Left cardiac atrium (tissue), 4 donors: Measurements from ENCODE around the gene CACNG8. TPM values are rescaled to one million over a fixed set of nuclear protein-coding genes. Genes with fewer than 3 reads are reported as not detected.

ENCODE experiments used
- ATAC-seq, 2 donors: fragments of 200-7000 bp; cut with Tn5 transposase; one replicate each; pipeline ENCODE4 v1.9.1; 2020; ENCODE audit warnings: mild to moderate bottlenecking in 2 of 2, moderate library complexity in 2 of 2
- DNase-seq: peaks from one replicate; pipeline ENCODE4 v3.0.0-alpha.2; 2020
- intact Hi-C, 2 donors: fragments of 100-400 bp; cut with DNase I; formaldehyde crosslinking; loops; one replicate each; pipeline versions ENCODE4 v1.14.1 to v1.15.1; 2022 to 2023
- total RNA-seq, 2 donors: library from RNA; stranded (reverse); fragmentation: NEBNext Ultra II Directional; extraction: Animal tissue kit (Norgen Biotek cat#: 25700); gene quantifications; one replicate each; pipeline ENCODE4 v1.2.1, GENCODE V29; 2021
- donor health status: DM: no; HTN: yes; CAD: no.
- donor health status: DM: no; HTN: yes; CAD: no; lungs with severe emphysema.
- donor health status: DM: yes; HTN: yes; CAD: no.
- donor health status: Dilated cardiomyopathy.

Gene CACNG8
- total RNA-seq, 2 donors from 2014 or later = 0.06 to 0.29 TPM

DNA sequence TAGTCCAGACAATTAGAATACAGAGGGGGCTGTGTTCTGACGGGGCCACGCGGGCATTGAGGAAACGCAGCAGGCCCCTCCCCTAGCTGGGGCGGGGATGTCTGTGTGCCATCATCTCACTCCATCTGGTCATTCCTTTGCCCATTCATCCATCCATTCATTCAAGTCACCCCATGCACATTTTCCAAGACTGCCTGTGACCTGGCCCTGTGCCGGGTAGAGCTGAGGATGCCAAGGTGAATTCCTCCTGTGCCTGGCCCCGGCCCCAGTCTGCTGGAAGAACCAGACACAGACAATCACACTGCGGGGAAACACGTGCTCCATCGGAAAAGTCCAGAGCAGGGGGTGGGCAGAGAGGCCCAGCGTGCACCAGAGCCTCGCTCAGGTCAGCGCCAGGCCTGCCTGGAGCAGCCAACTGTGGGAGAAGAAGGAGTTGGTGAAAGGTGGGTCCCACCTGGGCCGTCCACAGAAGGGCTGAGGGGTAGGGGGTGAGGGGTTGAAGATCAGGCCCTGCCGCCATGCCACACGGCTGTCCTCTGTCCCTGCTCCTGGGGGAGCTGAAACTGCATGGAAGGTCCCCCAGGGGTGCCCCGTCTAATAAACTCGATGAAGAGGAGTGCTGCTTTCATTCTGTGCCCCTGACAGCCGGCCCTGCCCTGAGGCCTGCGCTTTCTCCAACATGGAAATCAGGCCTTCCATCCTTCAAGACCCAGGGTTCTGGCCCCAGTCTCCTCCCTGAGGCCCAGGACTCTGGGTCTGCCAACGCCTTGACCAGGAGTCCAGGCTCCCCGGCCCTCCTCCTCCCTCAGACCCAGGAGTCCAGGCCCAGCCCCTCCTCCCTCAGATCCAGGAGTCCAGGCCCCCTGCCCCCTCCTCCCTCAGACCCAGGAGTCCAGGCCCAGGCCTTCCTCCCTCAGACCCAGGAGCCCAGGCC is 27.1 kb downstream of the CACNG8 start:
- intact Hi-C loops = no loop called here
- ATAC-seq = peak; percentile 13 to 53
- DNase-seq = peak; percentile 65

DNA sequence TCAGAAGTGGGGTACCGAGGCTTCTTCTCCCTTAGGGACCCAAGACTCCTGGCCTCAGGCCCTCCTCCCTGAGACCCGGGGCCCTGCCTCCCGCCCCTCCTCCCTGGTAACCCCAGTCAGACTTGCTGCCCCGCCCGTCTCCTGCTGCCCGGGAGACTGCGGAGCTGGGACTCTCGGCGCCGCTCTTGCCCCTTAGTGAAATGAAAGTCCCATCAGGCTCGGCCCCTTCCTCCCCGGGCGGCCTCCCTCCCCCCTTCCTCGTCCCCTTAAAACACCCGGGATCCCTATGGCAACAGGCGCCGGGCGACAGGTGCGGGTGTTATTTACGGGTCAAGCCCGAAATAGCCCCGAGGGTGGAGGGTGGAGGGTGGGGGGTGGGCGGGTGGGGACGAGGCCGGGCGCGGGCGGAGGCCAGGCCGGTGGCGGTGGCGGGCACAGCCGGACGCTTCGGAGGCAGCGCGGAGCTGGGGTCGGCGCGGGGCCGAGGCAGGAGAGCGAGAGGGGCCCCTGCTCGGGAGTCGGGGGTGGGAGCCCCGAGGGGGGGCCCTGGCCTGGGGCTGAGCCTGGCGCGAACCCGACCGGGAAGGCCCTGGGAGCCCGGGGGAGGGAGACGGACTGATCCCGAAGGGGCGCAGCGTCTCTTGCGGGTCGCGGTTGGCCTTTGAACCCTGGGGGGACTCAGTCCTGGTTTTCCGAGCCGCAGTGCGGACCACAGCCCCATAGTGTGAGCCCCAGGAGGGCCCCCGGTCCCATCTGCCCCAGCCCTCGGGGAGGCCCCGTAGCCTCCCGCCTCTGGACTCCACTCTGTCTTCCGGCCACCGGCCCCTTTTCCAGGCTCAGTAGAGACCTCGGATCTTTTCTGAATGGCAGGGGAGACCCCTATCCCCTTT is 28.7 kb downstream of the CACNG8 start, which contains the start of gene CACNG6:
Gene CACNG6 (plus strand): TSS at position 414 of the 890 bp plus-strand sequence. CDS start 1,241 bp downstream, outside the sequence.
- peak in 1 of 2 donors; percentile 15 for ATAC-seq
- peak; percentile 46 for DNase-seq
- intact Hi-C loops = no loop called here

DNA sequence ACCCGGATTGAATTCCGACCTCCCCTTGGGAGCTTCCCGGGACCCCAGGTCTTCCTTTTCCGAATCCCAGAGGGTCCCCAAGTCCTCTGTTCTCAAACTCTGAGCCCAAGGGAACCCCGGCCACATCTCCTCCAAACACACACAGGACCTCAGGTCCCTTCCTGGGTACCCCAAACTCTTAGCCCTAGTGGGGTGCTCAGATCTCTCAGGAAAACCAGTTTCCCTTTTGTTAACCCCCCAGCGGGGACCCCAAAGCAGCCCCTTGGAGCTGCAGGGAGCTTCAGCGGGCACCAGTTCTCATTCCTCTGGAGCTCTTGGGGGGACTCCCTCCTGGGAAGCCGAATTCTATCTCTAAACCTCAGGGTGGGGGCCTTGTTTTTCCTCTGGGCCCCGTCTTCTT is 29.5 kb downstream of the CACNG8 start:
- no peak for DNase-seq
- no peak for ATAC-seq
- intact Hi-C loops = no loop called here

DNA sequence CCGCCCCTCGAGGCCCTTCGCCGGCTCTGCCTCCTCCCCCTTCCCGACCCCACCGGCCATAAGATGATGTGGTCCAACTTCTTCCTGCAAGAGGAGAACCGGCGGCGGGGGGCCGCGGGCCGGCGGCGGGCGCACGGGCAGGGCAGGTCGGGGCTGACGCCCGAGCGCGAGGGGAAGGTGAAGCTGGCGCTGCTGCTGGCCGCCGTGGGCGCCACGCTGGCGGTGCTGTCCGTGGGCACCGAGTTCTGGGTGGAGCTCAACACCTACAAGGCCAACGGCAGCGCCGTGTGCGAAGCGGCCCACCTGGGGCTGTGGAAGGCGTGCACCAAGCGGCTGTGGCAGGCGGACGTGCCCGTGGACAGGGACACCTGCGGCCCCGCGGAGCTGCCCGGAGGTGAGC is 30.1 kb downstream of the CACNG8 start:
- intact Hi-C loops = no loop called here
- DNase-seq (no peak), ATAC-seq (no peak)

DNA sequence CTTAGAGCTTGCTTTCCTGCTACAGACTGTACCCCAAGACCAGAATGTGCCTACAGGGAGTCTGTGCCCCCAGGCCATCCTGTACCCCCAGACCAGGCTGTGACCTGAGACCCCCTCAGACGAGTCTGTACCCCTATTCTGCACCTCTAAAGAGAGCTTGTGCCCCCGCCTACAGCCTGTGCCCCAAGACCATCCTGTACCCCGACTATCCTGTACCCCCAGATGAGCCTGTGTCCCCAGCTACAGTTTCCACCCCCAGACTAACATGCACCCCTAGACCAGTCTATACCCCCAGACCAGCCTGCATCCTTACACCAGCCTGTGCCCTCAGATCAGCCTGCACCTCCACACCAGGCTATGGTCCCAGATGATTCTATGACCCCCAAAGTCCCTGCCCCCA is 30.7 kb downstream of the CACNG8 start:
- DNase-seq (no peak), ATAC-seq (no peak)
- intact Hi-C loops = no loop called here

DNA sequence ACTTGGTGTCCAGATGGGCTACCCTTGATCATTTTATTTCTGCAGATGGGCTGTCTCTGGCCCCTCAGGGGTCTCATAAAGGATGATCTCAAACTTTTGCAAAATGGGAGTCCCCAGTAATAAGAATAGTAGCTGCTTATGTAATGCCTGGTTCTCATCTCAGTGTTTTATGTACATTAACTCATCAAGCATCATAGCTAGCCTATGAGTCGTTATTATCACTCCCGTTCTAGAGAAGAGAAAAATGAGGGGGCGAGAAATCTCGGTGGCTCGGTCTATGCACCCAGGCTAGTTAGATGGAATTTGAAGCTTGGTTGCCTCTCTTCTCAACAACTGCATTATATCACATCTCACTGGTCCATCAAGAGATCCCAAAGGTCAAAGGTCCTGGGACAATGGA is 32.1 kb downstream of the CACNG8 start:
- intact Hi-C loops = no loop called here

DNA sequence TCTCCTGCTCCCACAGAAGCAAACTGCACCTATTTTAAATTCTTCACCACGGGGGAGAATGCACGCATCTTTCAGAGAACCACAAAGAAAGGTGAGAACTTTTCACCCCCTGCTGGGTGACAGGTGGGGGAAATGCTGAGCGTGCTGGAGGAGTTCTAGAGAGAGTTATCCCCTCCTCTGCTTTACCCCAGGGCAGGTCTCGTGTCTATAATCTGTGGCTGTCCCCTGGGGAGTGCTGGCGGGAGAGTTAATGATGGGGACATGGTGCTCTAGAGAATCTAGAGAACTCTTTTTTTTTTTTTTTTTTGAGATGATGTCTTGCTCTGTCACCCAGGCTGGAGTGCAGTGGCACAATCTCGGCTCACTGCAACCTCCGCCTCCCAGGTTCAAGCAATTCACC is 35.5 kb downstream of the CACNG8 start:
- ATAC-seq (no peak), DNase-seq (no peak)
- intact Hi-C loops = no loop called here

More for the DNA sequence above, 32.1 kb downstream of the CACNG8 start:
- DNase-seq (no peak), ATAC-seq (no peak)

DNA sequence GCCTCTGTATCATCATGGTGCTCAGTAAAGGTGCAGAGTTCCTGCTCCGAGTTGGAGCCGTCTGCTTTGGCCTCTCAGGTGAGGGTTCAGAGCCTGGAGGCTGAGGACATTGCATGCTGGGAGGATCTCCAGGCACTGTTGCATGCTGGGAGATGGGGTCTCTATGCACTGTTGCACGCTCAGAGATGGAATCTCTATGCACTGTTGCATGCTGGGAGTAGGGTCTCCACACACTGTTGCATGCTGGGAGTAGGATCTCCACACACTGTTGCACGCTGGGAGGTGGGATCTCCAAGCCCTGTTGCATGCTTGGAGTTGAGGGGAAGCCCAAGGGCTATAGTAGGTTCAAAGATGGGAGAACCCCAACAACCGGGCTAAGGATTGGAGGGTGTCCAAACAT is 37.0 kb downstream of the CACNG8 start:
- DNase-seq = no peak
- intact Hi-C loops = no loop called here

DNA sequence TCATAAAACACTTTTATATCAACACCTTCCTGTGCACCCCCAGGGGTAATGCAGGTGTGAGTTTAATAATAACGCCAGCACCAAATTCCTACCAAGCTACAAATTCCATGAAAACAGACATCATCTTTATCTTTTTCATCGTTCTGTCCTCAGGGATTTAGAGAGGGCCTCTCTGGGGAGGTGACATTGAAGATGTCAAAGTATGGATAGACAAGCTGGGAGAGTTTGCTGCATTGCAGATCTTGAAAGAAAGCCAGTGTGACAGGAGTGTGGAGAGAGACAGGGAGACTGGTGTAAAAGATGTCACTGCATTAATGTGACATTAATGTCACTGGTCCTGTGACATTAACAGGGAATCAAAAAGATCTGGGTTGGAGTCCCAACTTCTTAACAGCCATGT is 38.8 kb downstream of the CACNG8 start:
- intact Hi-C loops = no loop called here
- DNase-seq (no peak), ATAC-seq (no peak)

More for the DNA sequence above, 37.0 kb downstream of the CACNG8 start:
- ATAC-seq = no peak

DNA sequence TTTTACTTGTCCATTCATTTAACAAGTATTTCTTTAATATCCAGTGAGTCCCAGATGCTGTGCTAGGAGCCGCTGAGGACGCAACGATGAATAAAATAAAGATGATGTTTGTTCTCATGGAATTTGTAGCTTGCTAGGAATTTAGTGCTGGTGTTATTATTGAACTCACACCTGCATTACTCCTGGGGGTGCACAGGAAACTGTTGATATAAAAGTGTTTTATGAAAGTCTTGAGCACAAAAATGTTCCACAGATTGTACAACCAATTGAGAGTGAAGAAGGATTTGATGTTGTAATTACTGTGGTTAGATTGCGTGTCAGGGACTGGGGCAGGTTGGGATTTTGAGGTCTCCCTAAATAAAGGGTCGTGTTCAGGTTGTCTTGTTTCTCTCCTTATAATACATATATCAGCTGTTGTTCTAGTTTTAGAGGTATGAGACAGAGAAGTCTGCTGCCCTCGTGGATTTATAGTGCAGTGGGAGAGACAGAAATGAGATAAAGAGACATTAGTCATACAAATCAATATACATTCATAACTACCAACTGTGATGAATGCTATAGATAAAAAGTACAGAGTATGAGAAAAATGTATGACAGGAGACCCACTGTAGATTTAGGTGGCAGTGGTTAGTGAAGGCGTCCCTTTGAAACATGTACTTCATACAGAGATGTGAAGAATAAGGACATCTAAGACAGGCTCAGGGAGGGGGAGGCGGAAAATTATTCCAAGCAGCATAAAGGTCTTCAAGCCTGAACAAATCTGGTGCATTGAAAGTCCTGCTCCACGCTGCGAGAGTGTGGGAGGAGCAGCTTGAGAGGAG is 40.0 kb downstream of the CACNG8 start:
- no peak for ATAC-seq
- intact Hi-C loops = no loop called here
- no peak for DNase-seq

DNA sequence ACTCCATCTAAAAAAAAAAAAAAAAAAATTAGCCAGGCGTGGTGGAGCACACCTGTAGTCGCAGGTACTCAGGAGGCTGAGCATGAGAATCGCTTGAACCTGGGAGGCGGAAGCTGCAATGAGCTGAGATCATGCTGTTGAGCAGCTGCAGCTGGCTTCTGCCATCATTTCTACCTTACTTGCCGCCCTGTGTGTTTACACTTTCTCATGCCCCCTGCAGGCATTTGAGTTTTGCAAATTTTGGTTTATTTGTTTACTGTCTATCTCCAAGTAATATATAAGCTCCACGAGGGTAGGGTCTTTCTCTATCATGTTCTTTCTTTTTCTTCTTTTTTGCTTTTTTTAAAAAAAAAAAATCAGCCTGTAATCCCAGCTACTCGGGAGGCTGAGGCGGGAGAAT is 46.7 kb downstream of the CACNG8 start:
- ATAC-seq (no peak), DNase-seq (no peak)
- intact Hi-C loops = no loop called here

DNA sequence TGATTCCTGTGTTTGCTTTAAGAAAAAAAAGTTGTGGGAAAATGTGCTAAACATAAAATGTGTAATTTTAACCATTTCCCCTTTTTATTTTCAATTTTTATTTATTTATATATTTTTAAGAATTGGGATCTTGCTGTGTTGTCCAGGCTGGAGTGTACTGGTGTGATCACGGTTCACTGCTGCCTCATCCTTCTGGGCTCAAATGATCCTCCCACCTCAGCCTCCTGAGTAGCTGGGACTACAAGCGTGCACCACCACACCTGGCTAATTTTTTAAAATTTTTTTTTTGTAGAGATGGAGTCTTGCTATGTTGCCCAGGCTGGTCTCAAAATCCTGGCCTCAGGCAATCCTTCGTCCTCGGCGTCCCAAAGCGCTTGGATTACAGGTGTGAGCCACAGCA is 47.7 kb downstream of the CACNG8 start:
- ATAC-seq = no peak
- DNase-seq = no peak
- intact Hi-C loops = no loop called here

DNA sequence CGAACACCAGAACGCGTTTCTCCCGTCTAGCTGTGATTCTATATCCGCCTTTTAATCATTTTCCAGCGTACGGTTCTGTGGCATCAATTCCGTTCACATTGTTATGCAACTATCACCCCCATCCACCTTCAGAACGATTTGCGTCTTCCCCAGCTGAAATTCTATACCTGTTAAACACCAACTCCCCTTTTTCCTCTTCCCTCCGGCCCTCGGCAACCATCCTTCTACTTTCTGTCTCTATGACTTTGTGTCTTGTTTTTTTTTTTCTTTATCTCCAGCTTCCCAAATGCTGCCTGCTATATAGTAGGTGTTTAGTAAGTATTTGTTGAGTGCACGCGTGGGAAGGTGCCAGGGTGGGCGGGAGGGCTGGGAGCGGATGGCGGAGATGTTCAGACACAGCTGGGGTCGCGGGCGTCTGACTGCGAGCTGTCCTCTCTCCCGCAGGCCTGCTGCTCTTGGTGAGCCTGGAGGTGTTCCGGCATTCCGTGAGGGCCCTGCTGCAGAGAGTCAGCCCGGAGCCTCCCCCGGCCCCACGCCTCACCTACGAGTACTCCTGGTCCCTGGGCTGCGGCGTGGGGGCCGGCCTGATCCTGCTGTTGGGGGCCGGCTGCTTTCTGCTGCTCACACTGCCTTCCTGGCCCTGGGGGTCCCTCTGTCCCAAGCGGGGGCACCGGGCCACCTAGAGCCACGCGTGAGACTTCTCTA is 48.9 kb downstream of the CACNG8 start:
- intact Hi-C loops = no loop called here
- no peak for ATAC-seq

DNA sequence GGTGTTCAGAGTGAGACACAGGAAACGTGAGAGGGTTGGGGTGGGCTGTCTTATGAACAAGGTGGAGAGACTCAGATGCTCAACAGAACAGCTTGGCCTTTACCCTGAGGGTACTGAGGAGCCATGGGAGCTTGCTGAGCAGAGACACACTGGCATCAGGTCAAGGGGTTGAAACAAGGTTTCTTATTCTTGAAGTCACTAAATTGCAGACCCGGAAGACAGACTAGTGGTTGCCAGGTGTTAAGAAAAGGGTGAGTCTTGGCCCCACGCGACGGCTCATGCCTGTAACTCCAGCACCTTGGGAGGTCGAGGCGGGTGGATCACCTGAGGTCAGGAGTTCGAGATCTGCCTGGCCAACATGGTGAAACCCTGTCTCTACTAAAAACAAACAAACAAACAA is 51.1 kb downstream of the CACNG8 start:
- ATAC-seq = no peak
- DNase-seq = no peak
- intact Hi-C loops = no loop called here

More for the DNA sequence above, 48.9 kb downstream of the CACNG8 start:
- no peak for DNase-seq

DNA sequence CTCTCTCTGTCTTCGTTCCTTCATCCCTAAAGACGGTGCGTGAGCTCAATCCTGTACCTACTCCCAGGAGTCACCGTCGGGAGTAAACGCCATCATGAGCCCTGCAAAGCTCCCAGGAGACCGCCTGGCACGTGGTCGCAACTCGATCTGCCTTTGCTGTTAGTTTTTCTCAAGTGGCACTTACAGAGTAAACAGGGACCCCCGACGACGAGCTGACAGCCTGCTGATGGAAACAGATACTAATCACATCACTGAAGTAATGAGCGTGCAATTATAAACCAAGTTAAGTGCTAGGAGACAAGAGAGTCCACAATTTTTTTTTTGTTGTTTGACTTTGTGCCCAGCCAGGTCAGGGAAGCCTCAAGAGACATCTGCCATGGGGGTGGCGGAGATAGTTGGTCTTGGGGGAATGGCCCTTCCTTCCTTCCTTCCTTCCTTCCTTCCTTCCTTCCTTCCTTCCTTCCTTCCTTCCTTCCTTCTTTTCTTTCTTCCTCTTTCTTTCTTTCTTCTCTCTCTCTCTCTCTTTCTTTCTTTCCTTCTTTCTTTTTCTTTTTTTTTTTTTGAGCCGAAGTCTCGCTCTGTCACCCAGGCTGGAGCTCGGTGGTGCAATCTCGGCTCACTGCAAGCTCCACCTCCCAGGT is 52.3 kb downstream of the CACNG8 start:
- ATAC-seq (no peak), DNase-seq (no peak)
- intact Hi-C loops = no loop called here

DNA sequence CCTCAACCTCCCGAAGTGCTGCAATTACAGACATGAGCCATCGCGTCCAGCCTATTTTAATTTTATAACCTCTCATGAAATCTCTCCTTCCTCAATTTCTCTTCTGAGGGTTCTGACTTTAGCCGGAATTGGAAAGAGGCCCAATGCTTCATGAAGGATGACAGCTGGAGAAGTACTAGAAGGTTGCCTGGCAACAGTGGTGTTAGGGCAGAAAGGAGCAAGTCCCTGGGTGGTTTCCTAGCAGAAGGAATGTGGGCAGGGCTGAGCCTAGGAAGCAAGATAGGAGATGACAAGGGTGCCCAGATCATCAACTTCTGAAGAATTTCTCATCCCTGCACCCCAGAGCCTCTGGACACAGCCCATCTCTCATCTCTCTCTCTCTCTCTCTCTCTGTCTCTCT is 54.5 kb downstream of the CACNG8 start:
- DNase-seq (no peak), ATAC-seq (no peak)
- intact Hi-C loops = no loop called here

DNA sequence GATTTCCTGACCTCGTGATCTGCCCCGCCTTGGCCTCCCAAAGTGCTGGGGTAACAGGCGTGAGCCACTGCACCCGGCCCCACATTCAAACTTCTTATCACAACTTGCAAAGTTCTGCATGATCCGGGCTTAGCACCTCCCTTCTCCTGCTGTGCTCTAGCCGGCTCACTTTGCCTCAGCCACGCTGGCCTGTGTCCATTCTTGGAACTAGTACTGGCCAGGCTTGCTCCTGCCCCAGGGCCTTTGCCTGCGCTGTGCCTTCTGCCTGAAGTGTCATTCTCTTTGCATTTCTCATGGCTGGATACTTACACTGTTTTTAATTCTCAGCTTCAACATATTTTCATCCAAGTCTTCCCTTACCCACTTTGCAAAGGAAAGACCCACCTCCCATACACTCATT is 58.6 kb downstream of the CACNG8 start:
- ATAC-seq = no peak
- intact Hi-C loops = loop anchor here (5.0 to 10.0 kb wide), 4 partner anchors 117 to 229 kb away; partner anchors contain the start of gene CACNG7 (in 2 of the 2)
- no peak for DNase-seq

DNA sequence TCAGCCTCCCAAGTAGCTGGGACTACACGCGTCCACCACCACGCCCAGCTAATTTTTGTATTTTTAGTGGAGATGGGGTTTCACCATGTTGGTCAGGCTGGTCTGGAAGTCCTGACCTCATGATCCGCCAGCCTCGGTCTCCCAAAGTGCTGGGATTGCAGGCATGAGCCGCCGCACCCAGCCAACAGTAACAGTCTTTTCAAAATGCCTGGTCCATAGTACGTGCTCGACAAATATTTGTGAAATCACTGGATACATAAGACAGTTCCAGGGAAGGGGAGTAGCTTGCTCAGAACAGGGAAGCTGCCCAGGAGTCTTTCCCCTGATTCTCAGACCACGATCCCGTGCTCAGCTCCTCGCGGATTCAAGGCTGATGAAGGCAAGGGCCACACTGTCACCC is 59.2 kb downstream of the CACNG8 start:
- ATAC-seq = no peak
- DNase-seq = no peak
- intact Hi-C loops = loop anchor here (5.0 to 10.0 kb wide), 4 partner anchors 117 to 230 kb away; partner anchors contain the start of gene CACNG7 (in 2 of the 2)
